Urinary bladder (tissue), 4 donors: ENCODE data around the gene FOXN1. TPM values are rescaled to one million over a fixed set of nuclear protein-coding genes. Genes with fewer than 3 reads are reported as not detected.

Experiments
- DNase-seq: peaks from one replicate; pipeline ENCODE4 v3.0.0-alpha.2; 2015; ENCODE audit errors: extremely low spot score
- H3K27ac ChIP-seq: one replicate; pipeline ENCODE4 v1.5.1; 2013; ENCODE audit warnings: low read depth, mild to moderate bottlenecking, moderate library complexity
- H3K36me3 ChIP-seq: one replicate; pipeline ENCODE4 v1.6.1; 2013; ENCODE audit warnings: mild to moderate bottlenecking, moderate library complexity; ENCODE audit not compliant: insufficient read depth
- H3K4me1 ChIP-seq: one replicate; pipeline ENCODE4 v1.6.1; 2013; ENCODE audit warnings: mild to moderate bottlenecking, moderate library complexity; ENCODE audit not compliant: insufficient read depth
- H3K4me3 ChIP-seq: one replicate; pipeline ENCODE4 v1.5.1; 2013; ENCODE audit warnings: low read depth, low read length
- WGBS: extraction: QIAGEN DNeasy Blood & Tissue Kit; methylation state at CpG from one replicate; pipeline ENCODE4 v1.1.7; 2013; 5-methylcytosine and 5-hydroxymethylcytosine counted together
- polyA plus RNA-seq: library from polyadenylated mRNA; stranded (reverse); fragments of 200-250 nt; gene quantifications from one replicate; pipeline ENCODE4 v1.2.3, GENCODE V29; 2013
- total RNA-seq: library from RNA; depleted of rRNA; stranded (reverse); fragments of >200 nt; gene quantifications from one replicate; pipeline ENCODE4 v1.2.3, GENCODE V29; 2014
- donor health status: healthy with polysubstance abuse.
- donor health status: healthy.

Gene FOXN1
- total and polyA plus RNA-seq, 2 donors = 0.11 to 0.13 TPM

DNA sequence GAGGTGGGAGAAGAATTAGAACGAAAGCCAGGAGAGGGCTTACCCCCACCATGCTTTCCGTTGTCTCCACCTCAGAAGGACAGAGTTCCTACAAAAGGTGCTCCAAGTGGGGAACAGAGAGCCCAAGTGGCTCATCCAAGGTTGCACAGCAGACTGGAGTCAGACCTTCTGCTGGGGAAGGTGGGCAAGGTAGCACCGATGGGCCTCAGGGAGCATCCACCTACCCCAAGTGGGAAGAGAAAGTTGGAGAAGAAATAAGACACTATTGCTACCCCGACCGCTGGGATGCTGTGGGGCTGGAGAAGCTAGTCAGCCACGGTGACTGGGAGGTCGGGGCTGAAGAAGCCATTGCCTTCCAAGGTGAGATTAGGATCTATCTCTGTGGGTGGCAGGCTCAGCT is 24.8 kb downstream of the FOXN1 start:
- Histone ChIP-seq H3K4me1 (no peaks in the 10 kb centered on the region), H3K4me3 (no peak overlapping the region), H3K27ac (no peak overlapping the region), H3K36me3 (no peaks in the 10 kb centered on the region)
- 65% methylated on average over 7 of the region's 7 CpGs for WGBS
- no peak for DNase-seq

DNA sequence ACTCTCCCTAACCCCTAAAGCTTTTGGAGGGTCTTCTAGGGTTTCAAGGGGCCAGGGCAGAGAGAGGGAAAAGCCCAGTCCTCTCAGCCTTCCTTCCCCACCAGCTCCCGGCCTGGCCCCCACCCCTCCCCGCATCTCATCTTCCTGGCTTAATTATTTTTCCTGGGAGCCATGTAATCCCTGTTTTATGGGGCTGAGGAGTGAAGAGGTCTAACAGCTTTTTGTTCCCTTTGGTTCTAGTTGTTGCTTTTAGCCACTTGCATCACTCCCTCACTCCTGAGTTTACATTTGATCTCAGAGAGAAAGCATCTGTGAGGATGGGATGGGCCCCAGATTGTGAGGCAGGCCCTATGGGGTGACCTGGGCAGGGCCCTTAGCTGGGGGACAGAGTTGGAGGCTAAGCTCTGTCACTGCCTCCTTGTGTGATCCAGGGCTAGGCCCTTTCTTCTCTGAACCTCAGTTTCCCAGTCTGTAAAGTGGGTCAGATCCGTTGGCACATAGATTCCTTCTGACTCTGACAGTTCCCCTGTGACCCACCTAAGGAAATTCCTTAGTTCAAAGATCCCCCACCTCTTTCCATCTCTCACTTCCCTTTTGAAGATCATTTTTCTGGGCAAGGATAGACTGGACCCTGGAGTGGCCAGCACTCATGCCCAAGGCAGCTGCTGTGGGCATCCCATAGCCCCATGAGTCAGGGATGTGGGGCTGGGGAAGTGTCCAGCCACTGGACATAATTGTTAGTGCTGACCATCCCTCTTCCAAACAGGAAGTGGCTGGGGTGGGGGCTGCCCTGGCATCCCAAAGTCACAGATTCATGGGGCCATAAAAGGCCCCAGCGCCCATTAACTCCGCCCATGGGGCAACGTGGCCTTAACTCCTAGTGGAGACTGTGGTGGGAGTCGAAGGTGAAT is 26.2 kb downstream of the FOXN1 start:
- Histone ChIP-seq H3K27ac (peak overlapping the region; percentile 43), H3K4me1 (no peaks in the 10 kb centered on the region), H3K36me3 (no peaks in the 10 kb centered on the region), H3K4me3 (no peak overlapping the region)
- no peak for DNase-seq
- 61% methylated on average over 7 of the region's 7 CpGs for WGBS

DNA sequence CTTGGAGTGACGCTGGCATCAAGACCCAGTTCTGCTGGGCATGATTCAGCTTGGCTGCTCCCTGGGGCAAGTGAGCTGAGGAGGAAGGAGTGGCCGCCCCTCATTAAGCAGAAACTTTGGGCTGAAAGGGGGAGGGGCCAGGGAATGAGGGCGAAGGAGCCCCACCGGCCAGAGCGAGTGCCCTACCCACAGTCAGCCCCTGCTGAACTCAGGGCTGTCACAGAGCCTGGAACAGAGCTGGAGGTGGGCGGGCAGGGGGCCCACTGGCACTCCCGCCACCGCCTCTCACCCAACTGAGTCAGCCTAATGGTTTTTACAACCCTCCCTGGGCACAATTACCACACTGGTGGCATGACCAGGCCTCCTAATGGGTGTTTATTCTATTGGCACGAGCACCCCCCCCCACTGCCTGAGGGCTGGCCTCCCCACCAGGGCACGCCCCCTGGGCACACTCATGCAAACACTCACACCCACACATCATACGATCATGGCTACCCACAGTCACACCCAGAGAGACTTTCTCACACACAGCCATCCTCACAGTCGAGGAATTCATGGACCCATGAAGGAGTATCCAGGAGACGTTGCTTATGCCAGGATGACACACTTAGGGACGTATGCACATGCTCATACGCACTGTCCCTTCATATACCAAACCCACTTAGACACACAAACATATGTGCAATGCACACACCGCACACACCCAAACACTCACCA is 27.1 kb downstream of the FOXN1 start:
- no peaks in the 10 kb centered on the region for H3K36me3 ChIP-seq
- WGBS = 66% methylated on average over 16 of the region's 16 CpGs

GRCh38 chr17:28534740-28535375 is 28.7 kb downstream of the FOXN1 start:
- Histone ChIP-seq H3K27ac (no peak overlapping the region), H3K4me1 (no peaks in the 10 kb centered on the region), H3K36me3 (no peaks in the 10 kb centered on the region), H3K4me3 (no peak overlapping the region)
- DNase-seq = no peak
- WGBS = 80% methylated on average over 11 of the region's 11 CpGs

More for the DNA sequence above, 27.1 kb downstream of the FOXN1 start:
- Histone ChIP-seq H3K27ac (no peak overlapping the region), H3K4me3 (no peak overlapping the region), H3K4me1 (no peaks in the 10 kb centered on the region)
- DNase-seq = no peak

DNA sequence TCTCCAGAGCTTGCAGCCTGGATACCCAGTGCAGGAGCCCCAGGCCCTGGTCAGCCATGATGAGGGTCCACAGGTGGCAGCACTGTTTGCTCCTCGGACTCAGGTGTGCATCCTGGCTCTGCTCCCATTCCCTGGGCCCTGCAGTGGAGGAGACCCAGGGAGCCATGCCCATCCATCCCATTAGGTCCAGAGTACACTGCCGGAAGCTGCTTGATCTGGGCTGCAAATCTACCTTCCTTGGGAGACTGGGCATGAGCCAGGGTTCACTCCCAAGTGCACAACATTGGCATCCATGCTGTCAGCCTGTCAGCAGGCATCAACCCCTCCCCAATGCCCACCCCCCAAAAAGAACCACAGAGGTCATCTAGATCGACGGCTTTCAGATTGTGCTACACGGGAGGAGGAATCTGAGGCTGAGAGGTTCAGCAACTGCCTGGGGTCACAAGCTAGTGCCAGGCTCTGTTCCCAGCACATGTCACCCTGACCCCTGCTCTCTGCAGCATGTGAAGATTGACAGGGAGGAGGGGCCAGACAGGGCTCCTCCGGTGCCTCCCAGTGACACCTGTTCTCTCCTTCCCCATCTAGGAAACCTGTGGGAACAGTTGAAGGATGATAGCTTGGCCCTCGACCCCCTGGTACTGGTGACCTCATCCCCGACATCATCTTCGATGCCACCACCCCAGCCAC is 30.5 kb downstream of the FOXN1 start:
- WGBS = 76% methylated on average over 9 of the region's 9 CpGs
- H3K36me3 ChIP-seq = no peaks in the 10 kb centered on the region
- no peak for DNase-seq
- H3K4me1 ChIP-seq = no peaks in the 10 kb centered on the region
- H3K27ac ChIP-seq = no peak overlapping the region
- no peak overlapping the region for H3K4me3 ChIP-seq

GRCh38 chr17:28537219-28537610 is 31.1 kb downstream of the FOXN1 start:
- Histone ChIP-seq H3K27ac (no peak overlapping the region), H3K4me3 (no peak overlapping the region), H3K36me3 (no peaks in the 10 kb centered on the region), H3K4me1 (no peaks in the 10 kb centered on the region)
- DNase-seq = no peak
- WGBS = 78% methylated on average over 12 of the region's 12 CpGs

- H3K4me1 ChIP-seq = no peaks in the 10 kb centered on the region
- no peak for DNase-seq
- WGBS = 87% methylated on average over 14 of the region's 14 CpGs
These were observed 32.2 kb downstream of the FOXN1 start for GRCh38 chr17:28538296-28538895.

DNA sequence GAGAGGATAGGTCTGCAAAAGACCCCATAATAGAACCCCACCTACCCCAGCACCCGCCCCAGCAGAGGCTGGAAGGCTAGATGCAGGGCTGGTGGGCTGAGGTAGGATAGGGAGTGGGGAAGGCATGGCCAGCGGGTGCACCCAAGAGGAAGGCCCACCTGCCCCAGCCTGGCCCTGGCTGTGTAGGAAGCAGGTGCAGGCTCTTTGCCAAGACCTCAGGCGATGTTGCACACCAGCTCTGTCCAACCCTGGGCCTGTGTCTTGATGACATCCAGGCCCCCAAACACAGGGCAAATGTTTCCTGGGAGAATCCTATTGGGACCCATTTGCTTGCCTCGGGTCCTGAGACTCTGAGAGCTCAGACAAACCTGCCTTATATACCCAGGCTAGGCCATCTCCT is 34.1 kb downstream of the FOXN1 start:
- H3K4me1 ChIP-seq = no peaks in the 10 kb centered on the region
- no peak overlapping the region for H3K4me3 ChIP-seq
- 84% methylated on average over 4 of the region's 4 CpGs for WGBS
- H3K27ac ChIP-seq = no peak overlapping the region
- no peaks in the 10 kb centered on the region for H3K36me3 ChIP-seq
- DNase-seq = no peak

More at GRCh38 chr17:28538296-28538895, 32.2 kb downstream of the FOXN1 start:
- Histone ChIP-seq H3K27ac (no peak overlapping the region), H3K4me3 (no peak overlapping the region), H3K36me3 (no peaks in the 10 kb centered on the region)

- DNase-seq = no peak
- no peaks in the 10 kb centered on the region for H3K36me3 ChIP-seq
- no peak overlapping the region for H3K4me3 ChIP-seq
- WGBS = 87% methylated on average over 4 of the region's 4 CpGs
- no peak overlapping the region for H3K27ac ChIP-seq
- no peaks in the 10 kb centered on the region for H3K4me1 ChIP-seq
These were observed 35.3 kb downstream of the FOXN1 start for GRCh38 chr17:28541439-28541838.

GRCh38 chr17:28544402-28545140 is 38.4 kb downstream of the FOXN1 start:
- Histone ChIP-seq H3K4me3 (no peak overlapping the region), H3K36me3 (no peaks in the 10 kb centered on the region), H3K27ac (no peak overlapping the region), H3K4me1 (no peaks in the 10 kb centered on the region)
- WGBS = 80% methylated on average over 4 of the region's 4 CpGs
- no peak for DNase-seq

DNA sequence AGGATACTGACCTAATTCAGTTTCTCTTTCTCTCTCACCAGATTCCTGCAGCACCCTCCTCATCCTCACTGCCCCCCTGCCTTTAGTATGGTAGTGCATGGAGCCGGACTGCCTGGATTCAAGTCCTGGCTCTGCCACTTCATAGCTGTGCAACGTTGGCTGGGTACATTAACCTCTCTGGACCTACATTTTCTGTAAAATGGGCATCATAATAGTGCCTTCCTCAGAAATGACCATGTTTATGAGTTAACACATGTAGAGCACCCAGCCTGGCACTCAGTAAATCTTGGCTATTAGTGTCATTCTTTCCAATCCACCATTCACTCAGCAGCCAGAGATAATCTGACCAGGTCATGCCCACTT is 39.0 kb downstream of the FOXN1 start:
- Histone ChIP-seq H3K4me1 (no peaks in the 10 kb centered on the region), H3K36me3 (no peaks in the 10 kb centered on the region), H3K27ac (no peak overlapping the region), H3K4me3 (no peak overlapping the region)
- WGBS = 83% methylated on average over 2 of the region's 2 CpGs
- DNase-seq = no peak

- Histone ChIP-seq H3K36me3 (no peaks in the 10 kb centered on the region), H3K4me1 (no peaks in the 10 kb centered on the region), H3K27ac (no peak overlapping the region), H3K4me3 (no peak overlapping the region)
- WGBS = 72% methylated on average over 6 of the region's 6 CpGs
- DNase-seq = no peak
These were observed 39.8 kb downstream of the FOXN1 start for GRCh38 chr17:28545787-28546415.
